ENCODE data around the gene KRT78.
A peak's percentile ranks its signal among the peaks of the same experiment; 100 is the strongest.
"Not testable (repeated sequence)": the region's sequence is repeated elsewhere in the genome, so short reads cannot be mapped to it uniquely, and the experiment has no call there.

Gene KRT78

DNA sequence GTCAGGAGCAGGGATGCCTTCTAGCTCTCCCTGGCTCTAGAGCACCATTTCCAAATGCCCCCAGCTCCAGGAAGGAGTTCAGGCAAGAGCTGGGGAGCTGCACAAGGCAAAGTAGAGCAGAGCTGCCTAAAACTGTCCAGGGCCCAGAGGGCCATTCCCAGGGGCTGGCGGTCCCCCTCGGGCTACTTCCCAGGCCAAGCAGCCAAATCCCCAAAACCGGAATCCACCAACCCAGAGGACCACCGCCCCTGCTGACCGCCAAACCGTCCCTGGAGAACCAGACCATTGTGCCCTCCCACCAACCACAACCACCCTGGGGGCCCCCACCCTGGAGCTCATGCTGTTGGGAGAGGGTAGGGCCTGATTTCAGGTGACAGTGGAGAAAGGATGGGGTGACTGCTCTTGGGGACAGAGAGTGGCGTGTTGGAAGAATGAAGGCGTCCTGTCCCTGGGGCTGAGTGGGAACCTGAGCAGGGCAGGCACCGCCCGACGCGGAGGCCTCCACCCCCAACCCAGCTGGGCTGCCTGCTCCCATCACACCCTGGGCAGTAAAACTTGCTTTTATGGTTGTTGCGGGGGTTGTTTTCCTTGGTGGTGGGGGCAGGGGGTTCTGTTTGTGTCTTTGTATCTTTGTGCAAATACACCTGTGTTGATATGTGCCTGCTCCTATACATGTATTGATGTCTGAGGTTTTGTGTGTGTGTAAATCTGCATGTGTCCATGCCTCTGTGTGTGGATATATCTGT is 24.0 kb upstream of the KRT78 start:
- no peak for DNase-seq (ENCODE audit: low spot score)

DNA sequence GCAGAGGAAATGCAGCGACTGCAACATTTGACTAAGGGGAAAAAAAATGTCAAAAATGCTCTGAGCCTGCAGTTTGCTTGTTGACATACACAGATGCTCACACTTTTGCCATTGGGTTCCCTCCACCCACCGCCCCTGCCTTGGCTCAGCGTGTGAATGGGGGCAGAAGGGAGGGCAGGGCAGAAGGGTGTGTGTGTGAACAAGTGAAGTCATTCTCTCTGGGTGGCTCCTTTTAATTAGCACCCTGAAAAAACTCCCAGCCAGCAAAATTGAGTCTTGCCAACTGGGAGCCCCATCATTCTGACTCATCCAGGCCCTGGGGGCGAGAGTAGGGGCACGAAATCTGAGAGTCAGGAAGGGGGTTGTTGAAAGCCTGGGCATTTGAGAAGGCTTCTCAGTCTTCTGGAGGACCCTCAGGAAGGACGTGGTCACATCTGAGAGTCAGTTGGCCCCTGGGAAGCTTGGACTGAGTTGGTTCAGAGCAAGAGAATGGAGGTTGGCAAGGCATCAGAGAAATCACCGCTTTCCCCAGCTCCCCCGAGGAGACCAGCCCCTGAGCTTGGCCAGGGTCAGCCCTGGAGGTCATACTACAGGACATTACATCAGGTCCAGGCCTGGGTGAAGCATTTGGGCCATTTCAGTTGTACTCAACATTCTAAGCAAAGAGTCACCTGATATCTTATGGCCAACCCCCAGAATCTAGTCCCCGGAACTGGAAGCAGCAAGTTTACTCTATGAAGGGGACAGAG is 22.7 kb upstream of the KRT78 start:
- DNase-seq (ENCODE audit: low spot score) = peak; percentile 79

- peak; percentile 75 for DNase-seq (ENCODE audit: low spot score)
Measured at GRCh38 chr12:52870361-52871290, 21.8 kb upstream of the KRT78 start.

DNA sequence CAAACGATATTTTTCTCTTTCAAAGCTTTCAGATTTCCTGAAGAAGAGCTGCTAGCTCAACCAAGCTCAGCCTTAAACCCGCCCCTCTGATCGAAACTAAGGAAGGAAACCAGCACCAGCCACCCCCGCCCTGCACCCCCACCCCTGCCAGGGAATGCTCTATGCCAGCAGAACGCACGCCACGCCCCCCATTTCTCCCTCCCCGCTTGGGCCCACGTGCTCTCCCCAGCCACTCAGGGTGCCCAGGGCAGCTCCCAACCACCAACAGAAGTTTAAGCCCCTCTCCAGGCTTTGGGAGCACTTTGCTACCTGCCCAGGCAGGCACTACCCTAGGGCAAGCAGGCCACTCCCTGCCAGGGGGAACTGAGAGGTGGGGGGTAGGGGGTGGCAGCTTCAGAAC is 18.8 kb upstream of the KRT78 start:
- no peak for DNase-seq (ENCODE audit: low spot score)

GRCh38 chr12:52867152-52867551 is 18.4 kb upstream of the KRT78 start:
- DNase-seq (ENCODE audit: low spot score) = no peak

DNA sequence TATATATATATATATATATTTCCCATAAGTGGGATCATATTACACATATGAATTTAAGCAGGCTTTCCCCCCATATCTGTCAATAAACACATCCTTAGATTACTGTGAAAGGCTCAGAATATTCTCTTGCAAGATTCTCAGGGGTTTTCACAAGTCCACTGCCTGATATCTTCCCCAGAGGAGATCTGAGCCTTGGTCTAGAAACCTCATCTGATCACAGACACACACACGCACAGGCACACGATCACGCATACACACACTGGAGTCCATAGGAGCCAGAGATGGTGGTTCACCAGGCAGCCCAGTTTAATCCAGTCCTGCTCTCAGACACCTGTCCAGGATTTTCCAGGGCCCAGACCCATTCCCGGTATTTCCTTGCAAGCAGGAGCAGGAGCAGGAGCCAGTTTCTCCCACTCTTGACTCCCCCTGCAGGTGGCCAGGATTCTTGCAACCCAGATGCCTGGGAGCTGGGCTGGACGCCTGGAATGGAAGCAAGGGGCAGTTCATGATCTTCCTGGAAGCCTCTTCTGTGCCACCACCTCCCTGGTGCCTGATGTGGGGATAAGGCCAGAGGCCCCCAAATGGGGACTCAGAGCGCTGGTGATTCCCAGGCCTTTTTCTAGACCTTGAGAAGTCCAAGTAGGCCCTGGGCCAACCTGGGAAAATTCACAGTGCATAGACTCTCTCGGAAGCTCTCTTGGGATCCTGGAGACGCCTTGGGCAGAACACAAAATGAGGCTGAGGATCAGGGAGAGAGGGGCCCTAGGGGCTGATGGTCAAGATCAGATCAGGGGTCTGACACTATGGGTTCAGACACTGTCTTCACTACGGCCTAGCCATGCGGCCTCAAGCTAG is 16.5 kb upstream of the KRT78 start:
- DNase-seq (ENCODE audit: low spot score) = peak; percentile 89

GRCh38 chr12:52862023-52862422 is 13.2 kb upstream of the KRT78 start:
- DNase-seq (ENCODE audit: low spot score) = no peak

GRCh38 chr12:52861511-52861910 is 12.7 kb upstream of the KRT78 start:
- no peak for DNase-seq (ENCODE audit: low spot score)

DNA sequence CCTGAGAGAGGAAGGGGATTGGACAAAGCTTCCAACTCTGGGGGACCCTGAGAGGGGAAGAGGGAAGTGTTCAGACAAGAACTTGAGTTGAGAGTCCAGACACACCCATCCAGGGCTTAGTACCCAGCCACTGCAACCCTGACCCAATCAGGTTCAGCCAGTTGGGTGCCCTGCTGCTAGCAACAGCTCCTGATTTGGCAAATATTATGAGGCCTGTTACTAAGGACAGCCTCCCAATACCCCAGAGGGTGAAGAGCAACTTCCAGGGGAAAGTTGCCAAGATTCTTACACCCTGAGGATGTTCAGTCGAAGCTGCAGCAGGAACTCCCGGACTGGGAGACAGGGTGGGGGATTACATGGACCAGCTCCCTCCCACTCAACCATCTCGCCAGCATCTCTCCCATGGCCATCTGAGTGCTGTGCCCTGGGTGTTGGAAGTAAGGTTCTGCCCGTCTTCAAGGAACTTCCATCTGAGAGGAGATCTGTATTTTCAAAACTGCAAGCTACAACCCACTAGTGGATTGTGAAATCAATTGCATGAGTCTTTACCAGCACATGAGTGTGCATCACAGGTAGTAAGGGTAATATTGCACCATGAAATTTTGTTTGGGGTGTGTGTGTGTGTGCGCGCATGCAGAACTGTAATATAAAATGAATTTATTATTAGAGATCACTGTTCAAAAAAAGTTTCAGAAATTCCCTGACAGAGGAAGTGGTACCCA is 11.5 kb upstream of the KRT78 start:
- peak; percentile 44 for DNase-seq (ENCODE audit: low spot score)

DNA sequence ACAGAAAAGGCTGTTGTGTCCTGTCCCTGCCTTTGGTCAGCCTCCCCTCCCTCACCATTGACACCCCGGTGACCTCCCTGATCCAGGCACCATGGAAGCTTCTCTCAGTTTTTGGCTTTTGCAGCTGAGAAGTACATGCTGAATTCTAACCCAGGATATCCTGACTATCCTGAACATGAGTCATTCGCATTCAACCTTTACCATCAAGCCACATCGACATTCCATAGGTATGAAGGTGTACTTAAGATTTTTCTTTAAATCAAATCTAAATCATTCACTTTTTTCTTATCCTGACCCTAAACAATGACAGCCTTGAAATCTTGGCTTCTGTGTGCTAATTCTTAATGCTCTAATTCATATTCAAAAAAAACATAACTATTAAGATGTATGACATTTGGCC is 8.7 kb upstream of the KRT78 start:
- no peak for DNase-seq (ENCODE audit: low spot score)

- DNase-seq (ENCODE audit: low spot score) = no peak
Measured at GRCh38 chr12:52856787-52857186, 8.0 kb upstream of the KRT78 start.

DNA sequence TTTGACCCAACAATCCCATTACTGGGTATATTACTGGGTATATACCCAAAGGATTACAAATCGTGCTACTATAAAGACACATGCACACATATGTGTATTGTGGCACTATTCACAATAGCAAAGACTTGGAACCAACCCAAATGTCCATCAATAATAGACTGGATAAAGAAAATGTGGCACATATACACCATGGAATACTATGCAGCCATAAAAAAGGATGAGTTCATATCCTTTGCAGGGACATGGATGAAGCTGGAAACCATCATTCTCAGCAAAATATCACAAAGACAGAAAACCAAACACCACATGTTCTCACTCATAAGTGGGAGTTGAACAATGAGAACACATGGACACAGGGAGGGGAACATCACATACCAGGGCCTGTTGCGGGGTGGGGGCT is 7.3 kb upstream of the KRT78 start:
- DNase-seq (ENCODE audit: low spot score) = not testable (repeated sequence)

GRCh38 chr12:52851787-52852186 is 3.0 kb upstream of the KRT78 start:
- DNase-seq (ENCODE audit: low spot score) = no peak

DNA sequence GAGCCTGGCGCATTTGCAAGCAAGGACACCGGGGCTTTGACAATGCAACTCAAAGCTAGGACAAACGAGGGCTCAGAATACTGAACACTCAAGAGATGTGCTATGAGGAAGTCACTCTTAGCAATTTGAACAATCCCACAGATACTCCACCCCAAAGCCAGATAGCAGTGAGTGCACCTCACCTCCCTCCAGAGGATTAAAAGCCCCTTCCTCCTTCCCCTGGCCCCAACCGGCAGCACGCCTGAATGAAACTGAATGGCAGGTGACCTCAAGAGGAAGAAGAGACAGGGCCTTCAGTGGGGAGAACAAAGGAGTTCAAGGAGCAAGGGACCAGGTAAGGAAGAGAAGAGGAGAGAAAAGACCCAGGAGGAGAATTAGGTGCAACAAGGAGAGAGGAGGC is 1.9 kb upstream of the KRT78 start:
- no peak for DNase-seq (ENCODE audit: low spot score)

- no peak for DNase-seq (ENCODE audit: low spot score)
Measured at GRCh38 chr12:52849511-52849910, 717 bp upstream of the KRT78 start.

GRCh38 chr12:52847335-52848102 is 1.3 kb downstream of the KRT78 start:
- DNase-seq (ENCODE audit: low spot score) = no peak

DNA sequence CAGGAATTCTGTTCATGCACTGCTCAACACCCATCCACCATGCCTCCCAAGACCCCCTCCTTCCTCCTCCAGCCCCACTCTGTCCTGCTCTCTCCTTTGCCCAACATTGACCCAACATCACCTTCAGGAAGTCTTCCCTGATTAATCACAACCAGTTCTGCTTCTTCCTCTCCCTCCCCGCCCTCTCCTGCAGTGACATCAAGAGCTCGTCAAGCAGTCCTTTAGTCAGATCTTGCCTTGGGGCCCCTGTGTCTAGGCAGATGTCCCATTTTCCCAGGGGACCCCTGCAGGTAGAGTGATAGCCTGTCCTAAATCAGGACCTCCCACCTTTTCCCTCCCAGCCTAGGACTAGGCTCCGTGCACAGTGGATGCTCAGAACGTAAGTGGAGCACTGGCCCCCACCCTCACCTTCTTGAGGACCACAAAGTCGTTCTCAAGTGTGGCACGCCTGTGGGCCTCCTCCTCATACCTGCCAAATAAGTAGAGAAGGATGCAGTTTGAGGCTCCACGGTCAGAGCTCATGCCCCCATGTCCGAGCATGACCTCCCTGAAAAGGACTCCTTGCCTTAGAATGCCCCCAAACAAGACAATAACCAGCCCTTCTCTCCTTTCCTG is 2.3 kb downstream of the KRT78 start:
- no peak for DNase-seq (ENCODE audit: low spot score)

GRCh38 chr12:52845946-52846345 is 2.8 kb downstream of the KRT78 start:
- no peak for DNase-seq (ENCODE audit: low spot score)

DNA sequence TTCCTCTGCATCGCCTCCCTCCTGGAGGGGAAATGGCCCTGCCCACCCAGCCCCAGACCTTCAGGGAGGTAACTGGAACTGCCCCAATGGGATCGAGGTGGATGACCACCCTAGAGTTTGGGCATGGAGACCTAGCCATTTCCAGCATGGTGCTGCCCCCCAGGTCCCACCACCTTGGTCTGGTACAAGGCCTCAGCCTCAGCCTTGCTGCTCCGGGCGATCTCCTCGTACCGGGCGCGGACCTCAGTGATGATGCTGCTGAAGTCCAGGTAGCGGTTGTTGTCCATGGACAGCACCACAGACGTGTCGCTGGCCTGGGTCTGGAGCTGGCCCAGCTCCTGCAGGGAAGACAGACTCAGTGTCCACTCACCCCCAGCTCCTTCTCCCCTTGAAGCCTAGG is 4.4 kb downstream of the KRT78 start:
- DNase-seq (ENCODE audit: low spot score) = no peak
